ENCODE data around the gene GLI2.

- TF ChIP-seq FOXA3 (CRISPR knock-in tag; conservative IDR thresholded peaks at IDR 0.05 in 1 of 2, IDR thresholded peaks at IDR 0.05 in 1 of 2): no peak
- no peak for TF ChIP-seq POLR2A (conservative IDR thresholded peaks at IDR 0.05)
- no peak for TF ChIP-seq SMARCA5 (IDR thresholded peaks at IDR 0.05)
- TF ChIP-seq OTX1 (CRISPR knock-in tag; IDR thresholded peaks at IDR 0.05): no peak
- no peak for TF ChIP-seq NR2C2 (CRISPR knock-in tag; IDR thresholded peaks at IDR 0.05)
- no peak for TF ChIP-seq NR2C2 (tag; IDR thresholded peaks at IDR 0.05)
- no peak for TF ChIP-seq ZNF780A (CRISPR knock-in tag; IDR thresholded peaks at IDR 0.05)
- no peak for TF ChIP-seq SMARCB1 (IDR thresholded peaks at IDR 0.05; ENCODE audit: insufficient read length, low read depth)
- TF ChIP-seq CTCF (IDR thresholded peaks at IDR 0.05 in 2 of 3, conservative IDR thresholded peaks at IDR 0.05 in 1 of 3; ENCODE audit: insufficient read depth in 2 of 3, low read depth in 1 of 3, low read length in 3 of 3): no peak
- no peak for TF ChIP-seq PURB (CRISPR knock-in tag; IDR thresholded peaks at IDR 0.05; ENCODE audit: low read depth)
Measured at GRCh38 chr2:120740765-120741524, 5.3 kb downstream of the GLI2 start.

Measured in K562 (cell line).